GM21447 (cell line): Measurements from ENCODE around the gene ADGRE3.

Experiments
- ATAC-seq: cut with Tn5 transposase; IDR thresholded peaks from one replicate; pipeline ENCODE4 v1.9.1; 2021; ENCODE audit not compliant: unreplicated experiment

The ADGRE3 gene

GRCh38 chr19:14674764-14675163 is at the start of gene ADGRE3:
Gene ADGRE3, minus strand, starts transcription at chr19:14674844. Its CDS starts 74 bp downstream, at chr19:14674770.
- ATAC-seq: no peak

- ATAC-seq: no peak
Measured at GRCh38 chr19:14722127-14722526, 47.5 kb upstream of the ADGRE3 start.

GRCh38 chr19:14719162-14719561 is 44.5 kb upstream of the ADGRE3 start:
- ATAC-seq: no peak

GRCh38 chr19:14718522-14719116 is 44.0 kb upstream of the ADGRE3 start:
- no peak for ATAC-seq

- no peak for ATAC-seq
Measured at GRCh38 chr19:14715841-14716240, 41.2 kb upstream of the ADGRE3 start.

- ATAC-seq: no peak
Measured at GRCh38 chr19:14704450-14704849, 29.8 kb upstream of the ADGRE3 start.

- no peak for ATAC-seq
Measured at GRCh38 chr19:14703833-14704232, 29.2 kb upstream of the ADGRE3 start.

GRCh38 chr19:14700711-14701375 is 26.2 kb upstream of the ADGRE3 start:
- no peak for ATAC-seq

GRCh38 chr19:14699641-14700040 is 25.0 kb upstream of the ADGRE3 start:
- ATAC-seq: no peak

- no peak for ATAC-seq
Measured at GRCh38 chr19:14695471-14695870, 20.8 kb upstream of the ADGRE3 start.

- no peak for ATAC-seq
Measured at GRCh38 chr19:14694641-14695266, 20.1 kb upstream of the ADGRE3 start.

GRCh38 chr19:14689598-14690503 is 15.2 kb upstream of the ADGRE3 start, which contains the start of gene ZNF333:
Gene ZNF333, plus strand, starts transcription at chr19:14690048. Its CDS starts 3,444 bp downstream, at chr19:14693492.
- ATAC-seq: peak; percentile 83

- no peak for ATAC-seq
Measured at GRCh38 chr19:14686411-14686810, 11.8 kb upstream of the ADGRE3 start.

GRCh38 chr19:14683439-14683838 is 8.8 kb upstream of the ADGRE3 start:
- ATAC-seq: no peak

GRCh38 chr19:14682084-14682483 is 7.4 kb upstream of the ADGRE3 start:
- no peak for ATAC-seq

- no peak for ATAC-seq
Measured at GRCh38 chr19:14678199-14678598, 3.6 kb upstream of the ADGRE3 start.

GRCh38 chr19:14677464-14677863 is 2.8 kb upstream of the ADGRE3 start:
- no peak for ATAC-seq

- no peak for ATAC-seq
Measured at GRCh38 chr19:14676762-14677161, 2.1 kb upstream of the ADGRE3 start.

GRCh38 chr19:14673088-14673487 is 1.6 kb downstream of the ADGRE3 start:
- ATAC-seq: no peak

- no peak for ATAC-seq
Measured at GRCh38 chr19:14672188-14672872, 2.3 kb downstream of the ADGRE3 start.

- ATAC-seq: no peak
Measured at GRCh38 chr19:14670408-14670807, 4.2 kb downstream of the ADGRE3 start.
